ENCODE results near the gene ANGPTL4. TPM values are rescaled to one million over a fixed set of nuclear protein-coding genes. Genes with fewer than 3 reads are reported as not detected.

Gene ANGPTL4
- total RNA-seq, 1 experiment from 2014 or later, result 1.7 TPM

- H3K27ac ChIP-seq (ENCODE audit: low read depth, low read length, poor library complexity, severe bottlenecking), result peak overlapping the region; percentile 49
- H3K36me3 ChIP-seq (ENCODE audit: insufficient read depth, low read length, poor library complexity, severe bottlenecking), result no peaks in the 10 kb centered on the region
- ChIA-PET POLR2A (ENCODE audit: low non-redundant PET) (no interaction called here), CTCF (interaction anchor here (0.5 kb wide), 1 partner anchor 18 kb away, joined by 5 read pairs; no protein-coding TSS in a partner anchor)
- no peaks in the 10 kb centered on the region for H3K9me3 ChIP-seq (ENCODE audit: low read depth, low read length, poor library complexity, severe bottlenecking)
- TF ChIP-seq EZH2 (IDR thresholded peaks at IDR 0.05; ENCODE audit: borderline replicate concordance, low read depth, low read length, poor library complexity, severe bottlenecking), result no peak
- TF ChIP-seq CTCF (conservative IDR thresholded peaks at IDR 0.05; ENCODE audit: low read depth, low read length), result no peak
- no TSS peak for BruUV-seq (replicated peaks)
- DNase-seq (ENCODE audit: low spot score), result peak; percentile 92
- no peak overlapping the region for H3K4me3 ChIP-seq (ENCODE audit: low read depth, low read length, poor library complexity, severe bottlenecking)
- intact Hi-C loops (cut with micrococcal nuclease; ENCODE audit: unreplicated experiment), result no loop called here
- peaks cover 23% of the 10 kb centered on the region for H3K4me1 ChIP-seq (ENCODE audit: insufficient read depth, low read length, poor library complexity, severe bottlenecking)
- H3K27me3 ChIP-seq (replicated peaks; ENCODE audit: insufficient read depth, low read depth, low read length, poor library complexity), result peaks cover 6% of the 10 kb centered on the region
These were observed 1.8 kb upstream of the ANGPTL4 start for GRCh38 chr19:8361921-8362793.

GRCh38 chr19:8366121-8366581, 2.2 kb downstream of the ANGPTL4 start:
- ChIA-PET POLR2A (ENCODE audit: low non-redundant PET) (interaction anchor here (0.6 kb wide), 1 partner anchor 12 kb away, joined by 3 read pairs; no protein-coding TSS in a partner anchor), CTCF (interaction anchor here (0.8 kb wide), 1 partner anchor 51 kb away, joined by 8 read pairs; no protein-coding TSS in a partner anchor)
- BruUV-seq (replicated peaks), result no TSS peak
- H3K36me3 ChIP-seq (ENCODE audit: insufficient read depth, low read length, poor library complexity, severe bottlenecking), result no peaks in the 10 kb centered on the region
- peaks cover 6% of the 10 kb centered on the region for H3K27me3 ChIP-seq (replicated peaks; ENCODE audit: insufficient read depth, low read depth, low read length, poor library complexity)
- no peak for DNase-seq (ENCODE audit: low spot score)
- intact Hi-C loops (cut with micrococcal nuclease; ENCODE audit: unreplicated experiment), result no loop called here
- H3K4me3 ChIP-seq (ENCODE audit: low read depth, low read length, poor library complexity, severe bottlenecking), result no peak overlapping the region
- TF ChIP-seq EZH2 (IDR thresholded peaks at IDR 0.05; ENCODE audit: borderline replicate concordance, low read depth, low read length, poor library complexity, severe bottlenecking) (no peak), CTCF (conservative IDR thresholded peaks at IDR 0.05; ENCODE audit: low read depth, low read length) (no peak)
- H3K4me1 ChIP-seq (ENCODE audit: insufficient read depth, low read length, poor library complexity, severe bottlenecking), result peaks cover 36% of the 10 kb centered on the region
- no peaks in the 10 kb centered on the region for H3K9me3 ChIP-seq (ENCODE audit: low read depth, low read length, poor library complexity, severe bottlenecking)
- no peak overlapping the region for H3K27ac ChIP-seq (ENCODE audit: low read depth, low read length, poor library complexity, severe bottlenecking)

GRCh38 chr19:8366961-8367326, 3.0 kb downstream of the ANGPTL4 start:
- no peak for DNase-seq (ENCODE audit: low spot score)

More at GRCh38 chr19:8366961-8367326, 3.0 kb downstream of the ANGPTL4 start:
- no peaks in the 10 kb centered on the region for H3K36me3 ChIP-seq (ENCODE audit: insufficient read depth, low read length, poor library complexity, severe bottlenecking)
- H3K9me3 ChIP-seq (ENCODE audit: low read depth, low read length, poor library complexity, severe bottlenecking), result no peaks in the 10 kb centered on the region
- intact Hi-C loops (cut with micrococcal nuclease; ENCODE audit: unreplicated experiment), result no loop called here
- no peak overlapping the region for H3K4me3 ChIP-seq (ENCODE audit: low read depth, low read length, poor library complexity, severe bottlenecking)
- POLR2A ChIA-PET (ENCODE audit: low non-redundant PET), result interaction anchor here (0.6 kb wide), 1 partner anchor 84 kb away, joined by 3 read pairs; no protein-coding TSS in a partner anchor
- TF ChIP-seq EZH2 (IDR thresholded peaks at IDR 0.05; ENCODE audit: borderline replicate concordance, low read depth, low read length, poor library complexity, severe bottlenecking) (no peak), CTCF (conservative IDR thresholded peaks at IDR 0.05; ENCODE audit: low read depth, low read length) (no peak)
- CTCF ChIA-PET, result no interaction called here
- H3K4me1 ChIP-seq (ENCODE audit: insufficient read depth, low read length, poor library complexity, severe bottlenecking), result peaks cover 31% of the 10 kb centered on the region
- no peak overlapping the region for H3K27ac ChIP-seq (ENCODE audit: low read depth, low read length, poor library complexity, severe bottlenecking)
- H3K27me3 ChIP-seq (replicated peaks; ENCODE audit: insufficient read depth, low read depth, low read length, poor library complexity), result peaks cover 6% of the 10 kb centered on the region
- BruUV-seq (replicated peaks), result no TSS peak

Measured in A673 (cell line).